GM13976 (cell line): ENCODE data around the gene CHDH.

Experiments
- DNase-seq: peaks from one replicate; pipeline ENCODE4 v3.0.0; 2012; ENCODE audit warnings: low spot score
- CTCF ChIP-seq: IDR thresholded peaks from 2 replicates; pipeline ENCODE4 v1.5.1; 2012; ENCODE audit warnings: borderline replicate concordance, mild to moderate bottlenecking; ENCODE audit not compliant: insufficient read depth; ENCODE audit errors: extremely low read depth, missing control alignments, control extremely low read depth
- in situ Hi-C: fragments of 300-500 bp; cut with MboI; formaldehyde crosslinking; loops from one replicate; pipeline ENCODE4 v1.12.0; 2022; ENCODE audit warnings: low sequenced_read_pairs, mixed read lengths, inconsistent platforms; ENCODE audit not compliant: unreplicated experiment

Gene CHDH

GRCh38 chr3:53863145-53863544, 16.9 kb upstream of the CHDH start:
- DNase-seq: no peak
- no peak for TF ChIP-seq CTCF
- in situ Hi-C loops: no loop called here

DNA sequence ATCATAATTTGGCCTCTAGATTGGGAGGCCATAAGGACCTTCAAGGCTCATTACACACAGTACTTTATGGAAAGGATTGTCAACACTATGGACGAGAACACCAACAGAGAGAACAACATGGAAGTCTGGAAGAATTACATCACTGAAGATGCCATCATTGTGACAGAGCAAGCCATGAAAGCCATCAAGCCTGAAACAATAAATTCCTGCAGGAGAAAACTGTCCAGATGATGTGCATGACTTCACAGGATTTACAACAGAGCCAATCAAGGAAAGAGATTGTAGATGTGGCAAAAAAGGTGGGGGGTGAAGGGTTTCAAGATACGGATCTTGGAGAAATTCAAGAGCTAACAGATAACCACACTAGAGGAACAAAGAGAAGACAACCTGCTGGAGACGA, 16.0 kb upstream of the CHDH start:
- no peak for TF ChIP-seq CTCF
- in situ Hi-C loops: no loop called here
- DNase-seq: no peak

DNA sequence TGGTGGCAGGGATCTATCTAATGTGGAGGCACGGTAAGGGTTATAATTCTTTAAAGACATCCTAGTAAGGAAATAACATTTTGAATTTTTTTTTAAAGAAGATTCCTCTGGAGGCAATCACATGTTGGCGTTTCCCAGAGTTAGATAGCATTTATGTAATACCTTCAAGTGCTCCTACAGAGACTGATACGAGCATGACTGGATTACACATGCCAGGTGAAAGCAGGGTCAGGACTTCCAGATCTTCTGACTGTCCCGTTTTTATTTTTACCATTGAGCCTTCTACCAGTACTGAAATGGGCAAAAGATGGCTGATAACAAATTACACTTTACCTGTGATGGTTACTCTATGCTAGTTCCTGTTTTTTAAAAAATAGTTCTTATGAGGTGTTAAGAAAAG, 14.0 kb upstream of the CHDH start:
- in situ Hi-C loops: no loop called here
- no peak for TF ChIP-seq CTCF
- DNase-seq: no peak

GRCh38 chr3:53859178-53859577, 13.0 kb upstream of the CHDH start:
- in situ Hi-C loops: no loop called here
- TF ChIP-seq CTCF: no peak
- DNase-seq: no peak

GRCh38 chr3:53858096-53858741, 12.0 kb upstream of the CHDH start:
- in situ Hi-C loops: no loop called here
- TF ChIP-seq CTCF: no peak
- DNase-seq: no peak

GRCh38 chr3:53856964-53857363, 10.7 kb upstream of the CHDH start:
- in situ Hi-C loops: no loop called here
- TF ChIP-seq CTCF: no peak
- no peak for DNase-seq
